ENCODE results near the gene APCDD1. TPM values are rescaled to one million over a fixed set of nuclear protein-coding genes. Genes with fewer than 3 reads are reported as not detected.
A peak's percentile ranks its signal among the peaks of the same experiment; 100 is the strongest.

APCDD1 gene
- total and polyA plus RNA-seq, 2 of the 13 experiments (the other 11 are each of a cell fraction or from before 2014, with no cell fraction given): 2.1 to 8.6 TPM

DNA sequence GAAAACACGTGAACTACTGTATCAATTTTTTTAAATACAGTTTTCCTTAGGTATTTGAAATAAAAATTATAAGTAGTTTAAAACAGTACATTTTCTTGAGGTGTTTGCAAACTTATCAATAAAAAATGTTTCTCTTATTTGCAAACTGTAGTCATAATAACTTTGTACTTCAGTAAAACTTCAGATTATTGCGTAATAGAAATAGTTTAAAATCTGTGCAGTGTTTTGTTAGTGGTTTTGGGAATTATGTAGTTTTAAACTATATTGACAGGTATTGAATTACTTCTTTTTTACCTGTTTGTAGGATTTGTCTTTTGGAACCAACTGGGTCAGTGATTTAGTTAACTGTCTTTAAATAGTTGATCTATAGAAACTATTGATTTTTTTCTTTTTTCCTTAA is 78.7 kb downstream of the APCDD1 start:
- no peak overlapping the region for H3K4me2 ChIP-seq (ENCODE audit: low read depth, low read length)
- no peak overlapping the region for H3K27ac ChIP-seq (ENCODE audit: extremely low read length, insufficient read depth, low read length)
- peaks cover 21% of the 10 kb centered on the region for H3K4me1 ChIP-seq (ENCODE audit: insufficient read depth, low read length)
- WGBS (ENCODE audit: low lambda C conversion rate): 97% methylated on average over 2 of the region's 2 CpGs
- no peak overlapping the region for H3K4me3 ChIP-seq (replicated peaks in 1 of 3; ENCODE audit: insufficient read depth in 1 of 3, low read depth in 2 of 3, low read length in 3 of 3)
- no peak overlapping the region for H3K9ac ChIP-seq (ENCODE audit: insufficient read depth, low read depth, low read length)
- no peak for ATAC-seq
- peaks cover 3% of the 10 kb centered on the region; the same call in 1 of the 2 replicates for H4K20me1 ChIP-seq (ENCODE audit: insufficient read depth, low read length)
- BruUV-seq (replicated peaks): no TSS peak
- ChIA-PET CTCF (ENCODE audit: low intra/inter-chr PET ratio, low total read pairs) (no interaction called here), POLR2A (no interaction called here)
- peaks cover 0 to 15% of the 10 kb centered on the region in 2 experiments; a peak in 4 of 5 replicates for H3K36me3 ChIP-seq (replicated peaks in 1 of 2; ENCODE audit: control insufficient read depth in 1 of 2, insufficient read depth in 2 of 2, low read length in 2 of 2)
- no peak for DNase-seq (ENCODE audit: low spot score)
- no peak for FAIRE-seq
- no peaks in the 10 kb centered on the region for H3K27me3 ChIP-seq (ENCODE audit: control insufficient read depth in 1 of 2, insufficient read depth in 2 of 2, low read length in 2 of 2)
- no peak overlapping the region for H2AFZ ChIP-seq (ENCODE audit: low read length)
- H3K9me3 ChIP-seq (ENCODE audit: low read length): no peaks in the 10 kb centered on the region
- intact Hi-C loops (cut with micrococcal nuclease; ENCODE audit: unreplicated experiment): no loop called here
- in situ Hi-C loops (cut with HindIII; ENCODE audit: extremely low pct_ligation_motif_present, low pct_unique_long_range_greater_than_20kb): no loop called here
- TF ChIP-seq CEBPB (IDR thresholded peaks at IDR 0.05; ENCODE audit: borderline replicate concordance, low read depth, low read length) (peak; percentile 77; the same call in 1 of the 2 replicates), ATM (IDR thresholded peaks at IDR 0.05; ENCODE audit: borderline replicate concordance) (no peak), ZNF383 (CRISPR knock-in tag; IDR thresholded peaks at IDR 0.05; ENCODE audit: borderline replicate concordance) (no peak), HNRNPL (IDR thresholded peaks at IDR 0.05; ENCODE audit: low read depth, low read length) (no peak), SUZ12 (IDR thresholded peaks at IDR 0.05; ENCODE audit: low read depth, low read length) (no peak)
- TF ChIP-seq, protein P1, sequence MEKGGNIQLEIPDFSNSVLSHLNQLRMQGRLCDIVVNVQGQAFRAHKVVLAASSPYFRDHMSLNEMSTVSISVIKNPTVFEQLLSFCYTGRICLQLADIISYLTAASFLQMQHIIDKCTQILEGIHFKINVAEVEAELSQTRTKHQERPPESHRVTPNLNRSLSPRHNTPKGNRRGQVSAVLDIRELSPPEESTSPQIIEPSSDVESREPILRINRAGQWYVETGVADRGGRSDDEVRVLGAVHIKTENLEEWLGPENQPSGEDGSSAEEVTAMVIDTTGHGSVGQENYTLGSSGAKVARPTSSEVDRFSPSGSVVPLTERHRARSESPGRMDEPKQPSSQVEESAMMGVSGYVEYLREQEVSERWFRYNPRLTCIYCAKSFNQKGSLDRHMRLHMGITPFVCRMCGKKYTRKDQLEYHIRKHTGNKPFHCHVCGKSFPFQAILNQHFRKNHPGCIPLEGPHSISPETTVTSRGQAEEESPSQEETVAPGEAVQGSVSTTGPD (CRISPR knock-in tag; IDR thresholded peaks at IDR 0.05): no peak
- H3K79me2 ChIP-seq (ENCODE audit: insufficient read depth, low read length): peaks cover 41% of the 10 kb centered on the region

DNA sequence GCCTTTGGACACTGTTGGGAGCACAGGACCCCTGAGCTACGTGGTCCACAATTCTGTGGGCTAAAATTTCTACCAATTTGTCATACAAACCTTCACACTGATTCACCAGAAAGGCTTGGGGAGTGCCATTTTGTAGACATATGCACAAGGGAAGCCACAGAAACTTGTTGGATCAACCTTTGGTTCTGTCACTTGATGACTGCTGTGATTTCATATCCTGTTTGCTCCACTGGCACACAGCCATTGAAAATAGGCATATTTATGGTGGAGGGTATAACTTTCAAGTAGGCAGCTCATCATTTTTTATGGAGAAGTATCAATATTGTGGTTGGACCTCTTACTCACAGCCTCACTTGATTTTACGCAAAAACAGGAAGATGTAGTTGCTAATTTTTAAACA is 81.8 kb downstream of the APCDD1 start:
- Histone ChIP-seq H3K9ac (ENCODE audit: insufficient read depth, low read depth, low read length) (no peak overlapping the region), H3K79me2 (ENCODE audit: insufficient read depth, low read length) (peaks cover 9% of the 10 kb centered on the region), H3K36me3 (replicated peaks in 1 of 2; ENCODE audit: control insufficient read depth in 1 of 2, insufficient read depth in 2 of 2, low read length in 2 of 2) (peaks cover 3 to 31% of the 10 kb centered on the region in 2 experiments), H3K4me1 (ENCODE audit: insufficient read depth, low read length) (no peaks in the 10 kb centered on the region), H3K4me2 (ENCODE audit: low read depth, low read length) (no peak overlapping the region), H3K9me3 (ENCODE audit: low read length) (no peaks in the 10 kb centered on the region), H4K20me1 (ENCODE audit: insufficient read depth, low read length) (no peaks in the 10 kb centered on the region; the same call in 1 of the 2 replicates), H2AFZ (ENCODE audit: low read length) (no peak overlapping the region), H3K4me3 (replicated peaks in 1 of 3; ENCODE audit: insufficient read depth in 1 of 3, low read depth in 2 of 3, low read length in 3 of 3) (no peak overlapping the region), H3K27ac (ENCODE audit: extremely low read length, insufficient read depth, low read length) (no peak overlapping the region), H3K27me3 (ENCODE audit: control insufficient read depth in 1 of 2, insufficient read depth in 2 of 2, low read length in 2 of 2) (no peaks in the 10 kb centered on the region)
- 95% methylated on average over 2 of the region's 2 CpGs for WGBS (ENCODE audit: low lambda C conversion rate)
- in situ Hi-C loops (cut with HindIII; ENCODE audit: extremely low pct_ligation_motif_present, low pct_unique_long_range_greater_than_20kb): no loop called here
- DNase-seq (ENCODE audit: low spot score): no peak
- ATAC-seq: no peak
- no peak for FAIRE-seq
- intact Hi-C loops (cut with micrococcal nuclease; ENCODE audit: unreplicated experiment): no loop called here
- ChIA-PET POLR2A (no interaction called here), CTCF (ENCODE audit: low intra/inter-chr PET ratio, low total read pairs) (no interaction called here)
- BruUV-seq (replicated peaks): no TSS peak
- TF ChIP-seq, protein P2, sequence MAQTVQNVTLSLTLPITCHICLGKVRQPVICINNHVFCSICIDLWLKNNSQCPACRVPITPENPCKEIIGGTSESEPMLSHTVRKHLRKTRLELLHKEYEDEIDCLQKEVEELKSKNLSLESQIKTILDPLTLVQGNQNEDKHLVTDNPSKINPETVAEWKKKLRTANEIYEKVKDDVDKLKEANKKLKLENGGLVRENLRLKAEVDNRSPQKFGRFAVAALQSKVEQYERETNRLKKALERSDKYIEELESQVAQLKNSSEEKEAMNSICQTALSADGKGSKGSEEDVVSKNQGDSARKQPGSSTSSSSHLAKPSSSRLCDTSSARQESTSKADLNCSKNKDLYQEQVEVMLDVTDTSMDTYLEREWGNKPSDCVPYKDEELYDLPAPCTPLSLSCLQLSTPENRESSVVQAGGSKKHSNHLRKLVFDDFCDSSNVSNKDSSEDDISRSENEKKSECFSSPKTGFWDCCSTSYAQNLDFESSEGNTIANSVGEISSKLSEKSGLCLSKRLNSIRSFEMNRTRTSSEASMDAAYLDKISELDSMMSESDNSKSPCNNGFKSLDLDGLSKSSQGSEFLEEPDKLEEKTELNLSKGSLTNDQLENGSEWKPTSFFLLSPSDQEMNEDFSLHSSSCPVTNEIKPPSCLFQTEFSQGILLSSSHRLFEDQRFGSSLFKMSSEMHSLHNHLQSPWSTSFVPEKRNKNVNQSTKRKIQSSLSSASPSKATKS (CRISPR knock-in tag; IDR thresholded peaks at IDR 0.05): no peak
- TF ChIP-seq ZFP90 (CRISPR knock-in tag; IDR thresholded peaks at IDR 0.05; ENCODE audit: borderline replicate concordance) (no peak), MEIS1 (CRISPR knock-in tag; IDR thresholded peaks at IDR 0.05; ENCODE audit: borderline replicate concordance) (no peak), CBX1 (IDR thresholded peaks at IDR 0.05; ENCODE audit: low read depth) (no peak), TCF7L2 (IDR thresholded peaks at IDR 0.05; ENCODE audit: low read depth, low read length) (no peak), JUN (CRISPR knock-in tag; IDR thresholded peaks at IDR 0.05) (no peak), MYNN (CRISPR knock-in tag; IDR thresholded peaks at IDR 0.05; ENCODE audit: low read depth) (no peak), ZKSCAN8 (CRISPR knock-in tag; IDR thresholded peaks at IDR 0.05; ENCODE audit: borderline replicate concordance) (no peak)

Data from HepG2 (cell line).